Astrocyte of the hippocampus (primary cell): Measurements from ENCODE around the gene ERGIC1.

Source experiments
- DNase-seq: peaks from one replicate; pipeline ENCODE4 v3.0.0; 2011; ENCODE audit warnings: low read depth, low spot score

The ERGIC1 gene

GRCh38 chr5:172979778-172980177 lies 145.7 kb downstream of the ERGIC1 start:
- DNase-seq: no peak

- no peak for DNase-seq
Observed at GRCh38 chr5:172981931-172982330, 147.9 kb downstream of the ERGIC1 start.

- peak; percentile 98 for DNase-seq
Observed at GRCh38 chr5:172983542-172984243, 149.6 kb downstream of the ERGIC1 start, which contains the start of gene ATP6V0E1. ATP6V0E1 (plus strand) TSS chr5:172983771; CDS start chr5:172983861, 90 bp downstream.

GRCh38 chr5:172984244-172984953 lies 150.3 kb downstream of the ERGIC1 start:
- DNase-seq: peak; percentile 93

GRCh38 chr5:172985596-172985995 lies 151.5 kb downstream of the ERGIC1 start:
- no peak for DNase-seq

GRCh38 chr5:172988276-172988675 lies 154.2 kb downstream of the ERGIC1 start:
- DNase-seq: no peak

GRCh38 chr5:172990776-172991175 lies 156.7 kb downstream of the ERGIC1 start:
- DNase-seq: no peak

GRCh38 chr5:172994405-172994804 lies 160.4 kb downstream of the ERGIC1 start:
- no peak for DNase-seq

- no peak for DNase-seq
Observed at GRCh38 chr5:172999372-172999973, 165.4 kb downstream of the ERGIC1 start.

- no peak for DNase-seq
Observed at GRCh38 chr5:172999974-173000373, 165.9 kb downstream of the ERGIC1 start.

GRCh38 chr5:173001229-173001841 lies 167.3 kb downstream of the ERGIC1 start:
- no peak for DNase-seq
